ENCODE data around the gene WDCP. TPM values are rescaled to one million over a fixed set of nuclear protein-coding genes. Genes with fewer than 3 reads are reported as not detected.

WDCP gene
- total and polyA plus RNA-seq, 2 donors, result 4.9 to 13.1 TPM

Small RNAs within 50 kb of the gene (small RNA-seq; reads per million reads assigned to genes)
- gene RN7SL610P (not detected), gene RNU6-370P (not detected)

Other genes with a start within 250 kb of the WDCP start
- 75.6 TPM for gene ATAD2B, start 120.3 kb downstream of the WDCP start, total RNA-seq
- gene ATAD2B, start 120.3 kb downstream of the WDCP start, polyA plus RNA-seq, result 5.1 TPM
- 33.6 TPM for gene UBXN2A, start 106.9 kb downstream of the WDCP start, total RNA-seq
- 8.6 TPM for gene UBXN2A, start 106.9 kb downstream of the WDCP start, polyA plus RNA-seq
- gene MFSD2B, start 37.3 kb downstream of the WDCP start, total RNA-seq, result 0.85 TPM
- gene MFSD2B, start 37.3 kb downstream of the WDCP start, polyA plus RNA-seq, result 0.22 TPM
- gene FKBP1B, start 2.4 kb upstream of the WDCP start, total RNA-seq, result 5.1 TPM
- 10.5 TPM for gene FKBP1B, start 2.4 kb upstream of the WDCP start, polyA plus RNA-seq
- gene SF3B6, start 28.9 kb upstream of the WDCP start, total RNA-seq, result 139 TPM
- gene SF3B6, start 28.9 kb upstream of the WDCP start, polyA plus RNA-seq, result 121 TPM
- gene TP53I3, start 37.4 kb upstream of the WDCP start, total RNA-seq, result 28.6 TPM
- gene TP53I3, start 37.4 kb upstream of the WDCP start, polyA plus RNA-seq, result 16.9 TPM
- gene PFN4, start 75.9 kb upstream of the WDCP start, total RNA-seq, result 1.4 TPM
- 0.58 TPM for gene PFN4, start 75.9 kb upstream of the WDCP start, polyA plus RNA-seq
- gene FAM228B, start 76.1 kb upstream of the WDCP start, total RNA-seq, result 61.8 TPM
- 13.8 TPM for gene FAM228B, start 76.1 kb upstream of the WDCP start, polyA plus RNA-seq
- 1.0 TPM for gene FAM228A, start 127.7 kb upstream of the WDCP start, total RNA-seq
- 0.70 TPM for gene FAM228A, start 127.7 kb upstream of the WDCP start, polyA plus RNA-seq